SU-DHL-6 (cell line): Measurements from ENCODE around the gene POLR2F.

ENCODE experiments used
- H2AFZ ChIP-seq: fragments of 200-600 bp; sonication (generic); 2 replicates; pipeline ENCODE4 v1.6.1; 2014; ENCODE audit warnings: low read depth, mild to moderate bottlenecking, moderate library complexity, mixed read lengths, antibody characterized with exemption, low read length; ENCODE audit not compliant: severe bottlenecking
- H3F3A ChIP-seq: fragments of 200-600 bp; shearing (Covaris generic); 2 replicates; pipeline ENCODE4 v1.6.0; 2016; ENCODE audit warnings: antibody characterized with exemption, mild to moderate bottlenecking; ENCODE audit not compliant: insufficient read depth
- H3K27ac ChIP-seq: fragments of 200-600 bp; sonication (generic); 2 replicates; pipeline ENCODE4 v1.5.1; 2016; ENCODE audit warnings: low read depth, mild to moderate bottlenecking, low read length, moderate library complexity, mixed read lengths
- H3K27me3 ChIP-seq: fragments of 200-600 bp; sonication (generic), shearing (Covaris generic); 2 replicates; pipeline ENCODE4 v1.6.0; 2014; ENCODE audit warnings: mild to moderate bottlenecking, low read length
- H3K36me3 ChIP-seq: fragments of 200-600 bp; sonication (generic); 2 replicates; pipeline ENCODE4 v1.6.1; 2014; ENCODE audit warnings: mild to moderate bottlenecking, low read length, mixed read lengths
- H3K4me2 ChIP-seq: fragments of 300-600, 200-600 bp; shearing (Covaris generic), sonication (generic); 2 replicates; pipeline ENCODE4 v1.6.0; 2014; ENCODE audit warnings: low read length, low read depth, mild to moderate bottlenecking; ENCODE audit not compliant: poor library complexity, severe bottlenecking
- H3K4me3 ChIP-seq: fragments of 200-600 bp; sonication (generic); 2 replicates; pipeline ENCODE4 v1.5.1; 2014; ENCODE audit warnings: antibody characterized with exemption, low read length, mild to moderate bottlenecking, mixed read lengths; ENCODE audit not compliant: insufficient read depth, poor library complexity, severe bottlenecking
- H3K79me2 ChIP-seq: fragments of 200-600 bp; sonication (generic); 2 replicates; pipeline ENCODE4 v1.6.1; 2014; ENCODE audit warnings: mild to moderate bottlenecking, low read length, moderate library complexity; ENCODE audit not compliant: insufficient read depth
- H3K9ac ChIP-seq: fragments of 200-600 bp; sonication (generic); 2 replicates; pipeline ENCODE4 v1.7.0; 2014; ENCODE audit warnings: mild to moderate bottlenecking, low read length
- H3K9me2 ChIP-seq: fragments of 200-600 bp; sonication (generic); replicated peaks from 2 replicates; pipeline ENCODE4 v1.6.1; 2014; ENCODE audit warnings: low read length; ENCODE audit not compliant: insufficient read depth
- H3K9me3 ChIP-seq: fragments of 200-600 bp; sonication (generic); 2 replicates; pipeline ENCODE4 v1.6.1; 2014; ENCODE audit warnings: low read length, mixed read lengths; ENCODE audit not compliant: insufficient read depth
- H4K20me1 ChIP-seq: fragments of 200-600 bp; sonication (generic); 2 replicates; pipeline ENCODE4 v1.6.1; 2014; ENCODE audit warnings: low read depth, mild to moderate bottlenecking, antibody characterized with exemption, low read length, moderate library complexity, mixed read lengths
- CTCF ChIP-seq: fragments of 200-600 bp; sonication (generic); IDR thresholded peaks from one replicate; pipeline ENCODE4 v1.5.1; 2017; ENCODE audit warnings: antibody characterized with exemption, mild to moderate bottlenecking, low read length, moderate library complexity; ENCODE audit not compliant: insufficient read depth, poor library complexity, severe bottlenecking
- EZH2phosphoT487 ChIP-seq: fragments of 200-600 bp; sonication (generic), shearing (Covaris generic); conservative IDR thresholded peaks from 2 replicates; pipeline ENCODE4 v1.6.1; 2018; ENCODE audit warnings: mild to moderate bottlenecking, antibody characterized with exemption, low read length, moderate library complexity, mixed read lengths

Gene POLR2F

GRCh38 chr22:37965940-37966664 lies 12.6 kb downstream of the POLR2F start:
- peaks cover 9% of the 10 kb centered on the region for H3K79me2 ChIP-seq
- no peak overlapping the region for H3K4me2 ChIP-seq
- H3K36me3 ChIP-seq = 0 out of 2 replicates have a peak, but pooled peaks cover 4% of the 10 kb centered on the region
- no peaks in the 10 kb centered on the region for H3K9me2 ChIP-seq
- TF ChIP-seq EZH2phosphoT487 (no peak), CTCF (no peak)
- H3F3A ChIP-seq = 0 out of 2 replicates have a peak, but pooled peaks cover 3% of the 10 kb centered on the region
- no peak overlapping the region for H3K27ac ChIP-seq
- H3K9ac ChIP-seq = no peak overlapping the region
- no peaks in the 10 kb centered on the region; the same call in 1 of the 2 replicates for H4K20me1 ChIP-seq
- no peak overlapping the region for H2AFZ ChIP-seq
- H3K9me3 ChIP-seq = no peaks in the 10 kb centered on the region
- no peak overlapping the region for H3K4me3 ChIP-seq
- no peaks in the 10 kb centered on the region for H3K27me3 ChIP-seq

GRCh38 chr22:37967147-37967546 lies 13.6 kb downstream of the POLR2F start:
- no peaks in the 10 kb centered on the region for H3K9me2 ChIP-seq
- H3F3A ChIP-seq = 0 out of 2 replicates have a peak, but pooled peaks cover 3% of the 10 kb centered on the region
- 0 out of 2 replicates have a peak, but pooled peaks cover 4% of the 10 kb centered on the region for H3K36me3 ChIP-seq
- no peak overlapping the region for H3K4me3 ChIP-seq
- no peak overlapping the region for H3K9ac ChIP-seq
- TF ChIP-seq CTCF (no peak), EZH2phosphoT487 (no peak)
- no peak overlapping the region for H3K27ac ChIP-seq
- no peak overlapping the region for H2AFZ ChIP-seq
- peaks cover 9% of the 10 kb centered on the region for H3K79me2 ChIP-seq
- H3K9me3 ChIP-seq = no peaks in the 10 kb centered on the region
- no peaks in the 10 kb centered on the region for H3K27me3 ChIP-seq
- H4K20me1 ChIP-seq = no peaks in the 10 kb centered on the region; the same call in 1 of the 2 replicates
- H3K4me2 ChIP-seq = no peak overlapping the region

GRCh38 chr22:37967637-37968451 lies 14.3 kb downstream of the POLR2F start:
- Histone ChIP-seq H4K20me1 (no peaks in the 10 kb centered on the region; the same call in 1 of the 2 replicates), H3F3A (0 out of 2 replicates have a peak, but pooled peaks cover 3% of the 10 kb centered on the region), H3K79me2 (peaks cover 9% of the 10 kb centered on the region), H3K9me3 (no peaks in the 10 kb centered on the region), H3K27me3 (no peaks in the 10 kb centered on the region), H3K36me3 (0 out of 2 replicates have a peak, but pooled peaks cover 4% of the 10 kb centered on the region), H3K9ac (no peak overlapping the region), H3K27ac (no peak overlapping the region), H3K9me2 (no peaks in the 10 kb centered on the region), H3K4me3 (no peak overlapping the region), H3K4me2 (no peak overlapping the region), H2AFZ (no peak overlapping the region)
- TF ChIP-seq CTCF (no peak), EZH2phosphoT487 (no peak)
